ENCODE data around the gene CPNE9. TPM values are rescaled to one million over a fixed set of nuclear protein-coding genes. Genes with fewer than 3 reads are reported as not detected.
A peak's percentile ranks its signal among the peaks of the same experiment; 100 is the strongest.

Gene CPNE9
- total RNA-seq, 1 donor from 2014 or later: not detected

GRCh38 chr3:9715764-9716437 is 12.3 kb downstream of the CPNE9 start:
- H3K27me3 ChIP-seq: peaks cover 6% of the 10 kb centered on the region
- H3K4me3 Mint-ChIP-seq: no peak overlapping the region
- peak; percentile 18 for DNase-seq (ENCODE audit: low spot score)
- H3K27ac ChIP-seq: no peak overlapping the region
- no peak overlapping the region for H3K27ac Mint-ChIP-seq
- no peaks in the 10 kb centered on the region for H3F3A ChIP-seq (ENCODE audit: low read depth)
- no peak overlapping the region for H3K4me2 ChIP-seq
- no peaks in the 10 kb centered on the region for H3K4me1 Mint-ChIP-seq
- peaks cover 8% of the 10 kb centered on the region for H3K4me1 ChIP-seq
- no peaks in the 10 kb centered on the region for H3K36me3 Mint-ChIP-seq
- no peaks in the 10 kb centered on the region for H3K9me3 ChIP-seq (ENCODE audit: low read depth)
- H4K20me1 ChIP-seq (ENCODE audit: low read depth): no peaks in the 10 kb centered on the region
- no peaks in the 10 kb centered on the region for H3K79me2 ChIP-seq (ENCODE audit: low read depth)
- H3K9me3 Mint-ChIP-seq: no peaks in the 10 kb centered on the region
- no peak overlapping the region for H2AFZ ChIP-seq (replicated peaks)
- peaks cover 11% of the 10 kb centered on the region for H3K27me3 Mint-ChIP-seq (ENCODE audit: insufficient read depth, low read depth)
- no peak overlapping the region for H3K9ac ChIP-seq
- no peak overlapping the region for H3K4me3 ChIP-seq
- no peak for TF ChIP-seq EZH2phosphoT487 (IDR thresholded peaks at IDR 0.05)
- TF ChIP-seq CTCF (IDR thresholded peaks at IDR 0.05): peak; percentile 27
- H3K36me3 ChIP-seq: no peaks in the 10 kb centered on the region

- Histone ChIP-seq H4K20me1 (ENCODE audit: low read depth) (no peaks in the 10 kb centered on the region), H3K9me3 (ENCODE audit: low read depth) (no peaks in the 10 kb centered on the region), H3F3A (ENCODE audit: low read depth) (no peaks in the 10 kb centered on the region), H2AFZ (replicated peaks) (no peak overlapping the region), H3K79me2 (ENCODE audit: low read depth) (no peaks in the 10 kb centered on the region), H3K4me2 (no peak overlapping the region), H3K27me3 (peaks cover 14% of the 10 kb centered on the region), H3K4me3 (no peak overlapping the region), H3K4me1 (peaks cover 8% of the 10 kb centered on the region), H3K36me3 (no peaks in the 10 kb centered on the region), H3K27ac (no peak overlapping the region), H3K9ac (no peak overlapping the region)
- Mint-ChIP-seq H3K36me3 (no peaks in the 10 kb centered on the region), H3K27ac (no peak overlapping the region), H3K4me1 (no peaks in the 10 kb centered on the region), H3K27me3 (ENCODE audit: insufficient read depth, low read depth) (peaks cover 11% of the 10 kb centered on the region), H3K4me3 (no peak overlapping the region), H3K9me3 (no peaks in the 10 kb centered on the region)
- TF ChIP-seq EZH2phosphoT487 (IDR thresholded peaks at IDR 0.05) (no peak), CTCF (IDR thresholded peaks at IDR 0.05) (no peak), EZH2 (IDR thresholded peaks at IDR 0.05) (no peak)
- no peak for DNase-seq (ENCODE audit: low spot score)
Measured at GRCh38 chr3:9716801-9717555, 13.3 kb downstream of the CPNE9 start.

- TF ChIP-seq CTCF (IDR thresholded peaks at IDR 0.05) (no peak), EZH2phosphoT487 (IDR thresholded peaks at IDR 0.05) (no peak), EZH2 (IDR thresholded peaks at IDR 0.05) (no peak)
- no peak overlapping the region for H3K27ac Mint-ChIP-seq
- peaks cover 11% of the 10 kb centered on the region for H3K27me3 Mint-ChIP-seq (ENCODE audit: insufficient read depth, low read depth)
- Histone ChIP-seq H3K4me2 (no peak overlapping the region), H3F3A (ENCODE audit: low read depth) (no peaks in the 10 kb centered on the region), H3K36me3 (no peaks in the 10 kb centered on the region), H3K9me3 (ENCODE audit: low read depth) (no peaks in the 10 kb centered on the region), H3K4me3 (no peak overlapping the region), H3K27me3 (peaks cover 14% of the 10 kb centered on the region), H3K79me2 (ENCODE audit: low read depth) (no peaks in the 10 kb centered on the region), H2AFZ (replicated peaks) (no peak overlapping the region), H3K9ac (no peak overlapping the region), H3K4me1 (peaks cover 8% of the 10 kb centered on the region), H4K20me1 (ENCODE audit: low read depth) (no peaks in the 10 kb centered on the region), H3K27ac (no peak overlapping the region)
- no peaks in the 10 kb centered on the region for H3K9me3 Mint-ChIP-seq
- no peaks in the 10 kb centered on the region for H3K36me3 Mint-ChIP-seq
- no peaks in the 10 kb centered on the region for H3K4me1 Mint-ChIP-seq
- no peak overlapping the region for H3K4me3 Mint-ChIP-seq
- no peak for DNase-seq (ENCODE audit: low spot score)
Measured at GRCh38 chr3:9717563-9717962, 13.9 kb downstream of the CPNE9 start.

Data from neural progenitor cell (in vitro differentiated cells).